Brain microvascular endothelial cell (primary cell): ENCODE results near the gene PCDHAC1.

ENCODE experiments used
- DNase-seq: peaks from one replicate; pipeline ENCODE4 v3.0.0-alpha.2; 2020
- H3K27ac ChIP-seq: fragments of 250-450 bp; sonication (Bioruptor Pico); 2 replicates; pipeline ENCODE4 v1.5.1; 2020; ENCODE audit warnings: mild to moderate bottlenecking, moderate library complexity
- H3K27me3 ChIP-seq: fragments of 250-450 bp; sonication (Bioruptor Pico); replicated peaks from 2 replicates; pipeline ENCODE4 v1.5.1; 2020; ENCODE audit warnings: mild to moderate bottlenecking
- H3K36me3 ChIP-seq: fragments of 250-450 bp; sonication (Bioruptor Pico); replicated peaks from 2 replicates; pipeline ENCODE4 v1.5.1; 2020; ENCODE audit warnings: mild to moderate bottlenecking
- H3K4me3 ChIP-seq: 2 replicates; pipeline ENCODE4 v1.5.1; 2011; ENCODE audit warnings: low read depth, mild to moderate bottlenecking, control low read depth, low read length, moderate library complexity
- in situ Hi-C: cut with HindIII; loops from 2 replicates; pipeline ENCODE4 v1.10.0; 2017; ENCODE audit warnings: low sequenced_read_pairs, low pct_ligation_motif_present
- TF ChIP-seq, protein P1 (sequence below): IDR thresholded peaks from 2 replicates; pipeline ENCODE4 v1.5.1; 2011; ENCODE audit warnings: low read depth, mild to moderate bottlenecking, moderate library complexity, low read length, control low read depth, inconsistent platforms; ENCODE audit errors: missing control alignments

PCDHAC1 gene

GRCh38 chr5:140977003-140977402, 50.9 kb downstream of the PCDHAC1 start:
- TF ChIP-seq, protein P1, sequence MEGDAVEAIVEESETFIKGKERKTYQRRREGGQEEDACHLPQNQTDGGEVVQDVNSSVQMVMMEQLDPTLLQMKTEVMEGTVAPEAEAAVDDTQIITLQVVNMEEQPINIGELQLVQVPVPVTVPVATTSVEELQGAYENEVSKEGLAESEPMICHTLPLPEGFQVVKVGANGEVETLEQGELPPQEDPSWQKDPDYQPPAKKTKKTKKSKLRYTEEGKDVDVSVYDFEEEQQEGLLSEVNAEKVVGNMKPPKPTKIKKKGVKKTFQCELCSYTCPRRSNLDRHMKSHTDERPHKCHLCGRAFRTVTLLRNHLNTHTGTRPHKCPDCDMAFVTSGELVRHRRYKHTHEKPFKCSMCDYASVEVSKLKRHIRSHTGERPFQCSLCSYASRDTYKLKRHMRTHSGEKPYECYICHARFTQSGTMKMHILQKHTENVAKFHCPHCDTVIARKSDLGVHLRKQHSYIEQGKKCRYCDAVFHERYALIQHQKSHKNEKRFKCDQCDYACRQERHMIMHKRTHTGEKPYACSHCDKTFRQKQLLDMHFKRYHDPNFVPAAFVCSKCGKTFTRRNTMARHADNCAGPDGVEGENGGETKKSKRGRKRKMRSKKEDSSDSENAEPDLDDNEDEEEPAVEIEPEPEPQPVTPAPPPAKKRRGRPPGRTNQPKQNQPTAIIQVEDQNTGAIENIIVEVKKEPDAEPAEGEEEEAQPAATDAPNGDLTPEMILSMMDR: no peak
- Histone ChIP-seq H3K4me3 (no peak overlapping the region), H3K36me3 (no peaks in the 10 kb centered on the region), H3K27ac (no peak overlapping the region), H3K27me3 (no peaks in the 10 kb centered on the region)
- in situ Hi-C loops: no loop called here
- DNase-seq: no peak

DNA sequence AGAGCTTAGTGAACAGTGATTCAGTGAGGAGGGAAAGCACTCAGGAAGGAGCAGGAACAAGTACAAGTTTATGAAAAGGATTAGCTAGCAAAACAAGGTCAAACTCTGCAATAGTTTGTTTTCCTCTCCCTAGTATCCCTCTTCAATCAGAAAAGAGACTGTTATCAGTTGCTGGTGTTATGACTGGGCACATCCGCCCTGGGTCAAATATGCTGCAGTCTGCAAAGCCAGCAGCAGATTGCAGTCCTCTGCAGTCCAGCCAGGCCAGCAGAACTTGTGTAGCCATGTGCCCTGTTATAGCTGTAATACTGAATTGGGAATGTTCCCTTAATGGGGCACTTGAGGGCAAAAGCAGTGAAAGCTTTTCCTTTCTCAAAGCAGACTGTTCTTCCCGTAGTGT, 52.2 kb downstream of the PCDHAC1 start:
- H3K27me3 ChIP-seq: no peaks in the 10 kb centered on the region
- no peak for DNase-seq
- in situ Hi-C loops: no loop called here
- no peak overlapping the region for H3K27ac ChIP-seq
- H3K36me3 ChIP-seq: no peaks in the 10 kb centered on the region
- H3K4me3 ChIP-seq: no peak overlapping the region
- TF ChIP-seq, protein P1: no peak

DNA sequence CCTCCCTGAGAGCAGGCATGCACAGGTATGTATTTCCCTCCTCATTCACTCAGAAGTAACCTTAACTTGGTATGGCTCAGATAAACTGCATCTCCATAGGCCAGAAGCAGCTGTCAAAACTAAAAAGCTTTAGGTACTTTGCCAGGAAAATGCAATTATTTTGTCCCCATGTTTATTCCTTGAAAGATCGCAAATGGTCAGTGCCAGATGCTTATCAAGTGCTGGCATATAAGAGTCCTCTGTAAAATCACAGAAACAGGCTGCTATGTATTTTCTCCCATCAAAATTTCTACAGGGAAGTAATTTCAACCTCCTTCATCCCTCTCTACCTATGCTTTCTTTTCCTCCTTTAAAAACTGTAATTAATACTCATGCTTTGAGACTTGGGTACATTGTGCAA, 52.9 kb downstream of the PCDHAC1 start:
- DNase-seq: no peak
- H3K4me3 ChIP-seq: no peak overlapping the region
- TF ChIP-seq, protein P1: no peak
- H3K36me3 ChIP-seq: no peaks in the 10 kb centered on the region
- in situ Hi-C loops: no loop called here
- H3K27me3 ChIP-seq: no peaks in the 10 kb centered on the region
- H3K27ac ChIP-seq: no peak overlapping the region
